ENCODE data around the gene FCRLB. TPM values are rescaled to one million over a fixed set of nuclear protein-coding genes. Genes with fewer than 3 reads are reported as not detected.

The FCRLB gene
- total and polyA plus RNA-seq, 2 donors (not counting 3 experiments of a cell fraction or from before 2014, with no cell fraction given): 0.62 TPM

- Histone ChIP-seq H2AFZ (ENCODE audit: low read depth, low read length) (no peak overlapping the region), H3K9ac (replicated peaks; ENCODE audit: extremely low read depth, insufficient read depth, low read length) (no peak overlapping the region), H3K4me1 (ENCODE audit: control insufficient read depth, extremely low read depth, insufficient read depth, low read length) (no peaks in the 10 kb centered on the region), H3K9me1 (replicated peaks; ENCODE audit: control insufficient read depth, extremely low read depth, insufficient read depth, low read length) (no peaks in the 10 kb centered on the region), H3K4me3 (replicated peaks in 1 of 3; ENCODE audit: insufficient read depth in 1 of 3, low read depth in 1 of 3, low read length in 3 of 3) (no peak overlapping the region), H4K20me1 (replicated peaks; ENCODE audit: control insufficient read depth, extremely low read depth, insufficient read depth, low read length) (no peaks in the 10 kb centered on the region), H3K79me2 (ENCODE audit: control insufficient read depth, insufficient read depth, low read length) (no peaks in the 10 kb centered on the region), H3K27me3 (ENCODE audit: control insufficient read depth in 2 of 2, insufficient read depth in 2 of 2, low read length in 2 of 2) (peaks cover 13 to 19% of the 10 kb centered on the region in 2 experiments), H3K4me2 (ENCODE audit: insufficient read depth, low read length) (no peak overlapping the region), H3K9me3 (replicated peaks; ENCODE audit: control insufficient read depth, insufficient read depth, low read length) (no peaks in the 10 kb centered on the region), H3K36me3 (ENCODE audit: control insufficient read depth in 2 of 2, extremely low read depth in 1 of 2, insufficient read depth in 2 of 2, low read length in 2 of 2) (no peaks in the 10 kb centered on the region), H3K27ac (ENCODE audit: insufficient read depth, low read depth, low read length) (no peak overlapping the region)
- DNase-seq (ENCODE audit: low read depth, low spot score): no peak
- intact Hi-C loops (cut with micrococcal nuclease) (no loop called here), dilution Hi-C loops (cut with MboI; ENCODE audit: extremely low pct_ligation_motif_present, low sequenced_read_pairs) (no loop called here)
- FAIRE-seq: no peak
- CTCF ChIA-PET: no interaction called here
- no TSS peak for BruUV-seq (replicated peaks)
- POLR2A ChIA-PET: no interaction called here
- TF ChIP-seq POLR2A (IDR thresholded peaks at IDR 0.05; ENCODE audit: low read depth, low read length) (no peak), GATA2 (IDR thresholded peaks at IDR 0.05; ENCODE audit: insufficient read depth, insufficient read length, low read depth, low read length) (no peak), MYC (IDR thresholded peaks at IDR 0.05; ENCODE audit: low read depth, low read length) (no peak), JUN (IDR thresholded peaks at IDR 0.05; ENCODE audit: borderline replicate concordance, insufficient read depth, insufficient read length, low read depth) (no peak), EZH2 (IDR thresholded peaks at IDR 0.05; ENCODE audit: borderline replicate concordance, low read depth, low read length, severe bottlenecking) (no peak), POLR2AphosphoS5 (IDR thresholded peaks at IDR 0.05; ENCODE audit: insufficient read depth, low read depth, low read length) (no peak), MAX (IDR thresholded peaks at IDR 0.05; ENCODE audit: insufficient read depth, insufficient read length) (no peak), FOS (IDR thresholded peaks at IDR 0.05; ENCODE audit: borderline replicate concordance, insufficient read depth, low read length) (no peak)
- TF ChIP-seq, protein P1, sequence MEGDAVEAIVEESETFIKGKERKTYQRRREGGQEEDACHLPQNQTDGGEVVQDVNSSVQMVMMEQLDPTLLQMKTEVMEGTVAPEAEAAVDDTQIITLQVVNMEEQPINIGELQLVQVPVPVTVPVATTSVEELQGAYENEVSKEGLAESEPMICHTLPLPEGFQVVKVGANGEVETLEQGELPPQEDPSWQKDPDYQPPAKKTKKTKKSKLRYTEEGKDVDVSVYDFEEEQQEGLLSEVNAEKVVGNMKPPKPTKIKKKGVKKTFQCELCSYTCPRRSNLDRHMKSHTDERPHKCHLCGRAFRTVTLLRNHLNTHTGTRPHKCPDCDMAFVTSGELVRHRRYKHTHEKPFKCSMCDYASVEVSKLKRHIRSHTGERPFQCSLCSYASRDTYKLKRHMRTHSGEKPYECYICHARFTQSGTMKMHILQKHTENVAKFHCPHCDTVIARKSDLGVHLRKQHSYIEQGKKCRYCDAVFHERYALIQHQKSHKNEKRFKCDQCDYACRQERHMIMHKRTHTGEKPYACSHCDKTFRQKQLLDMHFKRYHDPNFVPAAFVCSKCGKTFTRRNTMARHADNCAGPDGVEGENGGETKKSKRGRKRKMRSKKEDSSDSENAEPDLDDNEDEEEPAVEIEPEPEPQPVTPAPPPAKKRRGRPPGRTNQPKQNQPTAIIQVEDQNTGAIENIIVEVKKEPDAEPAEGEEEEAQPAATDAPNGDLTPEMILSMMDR (IDR thresholded peaks at IDR 0.05; ENCODE audit: extremely low read depth in 1 of 2, insufficient read depth in 1 of 2, low read depth in 1 of 2, low read length in 2 of 2): no peak
These were observed 922 bp upstream of the FCRLB start for GRCh38 chr1:161720422-161720821.

All from endothelial cell of umbilical vein (primary cell).